ENCODE measurements around the gene SERPINI2. TPM values are rescaled to one million over a fixed set of nuclear protein-coding genes. Genes with fewer than 3 reads are reported as not detected.
A peak's percentile ranks its signal among the peaks of the same experiment; 100 is the strongest.

SERPINI2 gene
- total RNA-seq, 1 experiment from 2014 or later, result not detected

DNA sequence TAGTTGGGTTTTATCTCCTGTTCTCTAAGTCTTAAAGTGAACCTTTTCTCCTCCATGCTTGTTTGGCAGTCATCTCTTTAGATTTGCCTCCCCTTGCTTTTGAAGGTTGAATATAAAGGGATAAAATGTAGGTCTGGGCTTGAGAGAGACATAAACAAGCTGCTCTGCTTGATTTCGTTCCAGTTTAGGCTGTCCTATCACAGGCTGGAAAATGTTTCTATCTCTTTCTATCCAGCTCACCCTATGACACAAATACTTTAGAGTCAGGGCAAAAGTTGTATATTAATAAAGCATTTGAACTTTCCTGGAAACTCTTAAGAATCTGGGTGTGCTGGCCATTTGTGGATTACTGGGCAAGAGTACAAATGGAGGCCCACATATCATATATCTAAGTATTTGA is 64.2 kb downstream of the SERPINI2 start:
- TF ChIP-seq, protein P1, sequence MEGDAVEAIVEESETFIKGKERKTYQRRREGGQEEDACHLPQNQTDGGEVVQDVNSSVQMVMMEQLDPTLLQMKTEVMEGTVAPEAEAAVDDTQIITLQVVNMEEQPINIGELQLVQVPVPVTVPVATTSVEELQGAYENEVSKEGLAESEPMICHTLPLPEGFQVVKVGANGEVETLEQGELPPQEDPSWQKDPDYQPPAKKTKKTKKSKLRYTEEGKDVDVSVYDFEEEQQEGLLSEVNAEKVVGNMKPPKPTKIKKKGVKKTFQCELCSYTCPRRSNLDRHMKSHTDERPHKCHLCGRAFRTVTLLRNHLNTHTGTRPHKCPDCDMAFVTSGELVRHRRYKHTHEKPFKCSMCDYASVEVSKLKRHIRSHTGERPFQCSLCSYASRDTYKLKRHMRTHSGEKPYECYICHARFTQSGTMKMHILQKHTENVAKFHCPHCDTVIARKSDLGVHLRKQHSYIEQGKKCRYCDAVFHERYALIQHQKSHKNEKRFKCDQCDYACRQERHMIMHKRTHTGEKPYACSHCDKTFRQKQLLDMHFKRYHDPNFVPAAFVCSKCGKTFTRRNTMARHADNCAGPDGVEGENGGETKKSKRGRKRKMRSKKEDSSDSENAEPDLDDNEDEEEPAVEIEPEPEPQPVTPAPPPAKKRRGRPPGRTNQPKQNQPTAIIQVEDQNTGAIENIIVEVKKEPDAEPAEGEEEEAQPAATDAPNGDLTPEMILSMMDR (IDR thresholded peaks at IDR 0.05; ENCODE audit: unreplicated experiment), result no peak
- intact Hi-C loops (cut with micrococcal nuclease), result loop anchor here (5.0 kb wide), 1 partner anchor 758 kb away; no protein-coding TSS in a partner anchor
- ChIA-PET CTCF (interaction anchor here (2.2 to 3.0 kb wide), 3 partner anchors 15 to 276 kb away, joined by 8 to 43 read pairs (median 12); no protein-coding TSS in a partner anchor), POLR2A (no interaction called here)
- no peaks in the 10 kb centered on the region for H3K4me1 Mint-ChIP-seq (ENCODE audit: insufficient read depth, unreplicated experiment)
- peaks cover 11% of the 10 kb centered on the region for H3K27me3 Mint-ChIP-seq (ENCODE audit: insufficient read depth, unreplicated experiment)
- DNase-seq (ENCODE audit: unreplicated experiment), result no peak
- H3K4me3 Mint-ChIP-seq (ENCODE audit: unreplicated experiment), result no peak overlapping the region
- peaks cover 6% of the 10 kb centered on the region for H3K36me3 Mint-ChIP-seq (ENCODE audit: insufficient read depth, unreplicated experiment)
- no peak overlapping the region for H3K27ac Mint-ChIP-seq (ENCODE audit: low read depth, unreplicated experiment)
- BruUV-seq (replicated peaks), result no TSS peak
- H3K9me3 Mint-ChIP-seq (ENCODE audit: unreplicated experiment), result no peaks in the 10 kb centered on the region

DNA sequence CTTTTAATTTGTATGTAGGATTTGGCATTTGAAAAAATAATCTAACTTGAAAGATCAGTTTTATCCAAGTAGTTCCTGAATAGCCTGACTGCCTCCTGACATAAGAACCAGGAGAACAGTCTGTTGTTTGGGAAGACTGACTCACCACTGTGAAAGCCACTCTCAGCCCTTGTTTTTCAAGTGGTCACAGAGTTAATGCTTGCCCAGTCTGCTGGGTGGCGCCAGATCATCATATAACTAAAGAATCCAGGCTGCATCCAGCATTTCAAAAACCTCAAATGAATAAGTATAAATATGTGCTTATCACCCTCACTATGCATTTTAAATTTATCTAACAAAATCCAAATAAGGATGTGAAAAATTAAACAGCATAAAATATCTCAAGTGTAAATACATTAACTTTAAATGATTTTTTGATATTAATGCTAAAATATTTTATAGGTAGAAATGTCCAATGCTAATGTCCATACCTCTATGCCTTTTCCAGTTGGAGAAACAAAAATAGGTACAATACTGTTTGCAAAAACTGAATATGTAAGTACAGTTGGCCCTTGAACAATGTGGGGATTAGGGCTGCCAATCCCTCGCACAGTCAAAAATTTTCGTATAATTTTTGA is 66.9 kb downstream of the SERPINI2 start:
- DNase-seq (ENCODE audit: unreplicated experiment), result peak; percentile 85
- CTCF ChIA-PET, result interaction anchor here (0.8 to 3.0 kb wide), 8 partner anchors 23 to 634 kb away, joined by 3 to 43 read pairs (median 7); no protein-coding TSS in a partner anchor
- no peak overlapping the region for H3K27ac Mint-ChIP-seq (ENCODE audit: low read depth, unreplicated experiment)
- H3K4me1 Mint-ChIP-seq (ENCODE audit: insufficient read depth, unreplicated experiment), result no peaks in the 10 kb centered on the region
- no TSS peak for BruUV-seq (replicated peaks)
- TF ChIP-seq, protein P1 (IDR thresholded peaks at IDR 0.05; ENCODE audit: unreplicated experiment), result peak; percentile 59
- H3K27me3 Mint-ChIP-seq (ENCODE audit: insufficient read depth, unreplicated experiment), result peaks cover 28% of the 10 kb centered on the region
- POLR2A ChIA-PET, result interaction anchor here (1.0 kb wide), 1 partner anchor 9 kb away, joined by 3 read pairs; no protein-coding TSS in a partner anchor
- no peaks in the 10 kb centered on the region for H3K9me3 Mint-ChIP-seq (ENCODE audit: unreplicated experiment)
- intact Hi-C loops (cut with micrococcal nuclease), result loop anchor here (1.0 to 5.0 kb wide), 5 partner anchors 277 to 760 kb away; no protein-coding TSS in a partner anchor
- H3K4me3 Mint-ChIP-seq (ENCODE audit: unreplicated experiment), result no peak overlapping the region
- H3K36me3 Mint-ChIP-seq (ENCODE audit: insufficient read depth, unreplicated experiment), result peaks cover 6% of the 10 kb centered on the region

DNA sequence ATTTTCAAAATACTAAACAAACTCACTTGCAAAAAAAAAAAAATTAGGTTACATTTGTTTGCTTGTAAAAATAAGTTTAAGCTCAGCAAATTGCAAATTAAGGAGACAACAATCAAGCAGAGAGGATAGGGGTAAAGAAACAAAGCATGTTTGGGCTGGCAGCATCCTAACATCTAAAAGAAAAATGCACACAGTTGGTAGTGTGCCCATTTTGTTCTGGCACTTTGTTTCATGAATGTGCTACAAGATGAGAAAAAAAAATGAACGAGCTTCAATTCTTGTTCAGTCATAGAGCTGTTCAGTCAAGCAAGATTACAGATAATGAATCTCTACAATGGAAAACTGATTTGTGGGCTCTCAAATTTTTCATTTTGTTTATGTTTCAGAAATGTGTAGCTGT is 76.0 kb downstream of the SERPINI2 start:
- Mint-ChIP-seq H3K4me3 (ENCODE audit: unreplicated experiment) (no peak overlapping the region), H3K36me3 (ENCODE audit: insufficient read depth, unreplicated experiment) (no peaks in the 10 kb centered on the region), H3K4me1 (ENCODE audit: insufficient read depth, unreplicated experiment) (no peaks in the 10 kb centered on the region), H3K27ac (ENCODE audit: low read depth, unreplicated experiment) (no peak overlapping the region), H3K9me3 (ENCODE audit: unreplicated experiment) (no peaks in the 10 kb centered on the region), H3K27me3 (ENCODE audit: insufficient read depth, unreplicated experiment) (peaks cover 28% of the 10 kb centered on the region)
- no peak for DNase-seq (ENCODE audit: unreplicated experiment)
- POLR2A ChIA-PET, result interaction anchor here (0.6 to 1.0 kb wide), 2 partner anchors 8 to 162 kb away, joined by 3 read pairs; no protein-coding TSS in a partner anchor
- BruUV-seq (replicated peaks), result no TSS peak
- CTCF ChIA-PET, result interaction anchor here (0.7 to 1.2 kb wide), 4 partner anchors 8 to 287 kb away, joined by 3 to 4 read pairs (median 3); partner anchors contain the start of gene ZBBX
- TF ChIP-seq, protein P1 (IDR thresholded peaks at IDR 0.05; ENCODE audit: unreplicated experiment), result no peak
- intact Hi-C loops (cut with micrococcal nuclease), result no loop called here

DNA sequence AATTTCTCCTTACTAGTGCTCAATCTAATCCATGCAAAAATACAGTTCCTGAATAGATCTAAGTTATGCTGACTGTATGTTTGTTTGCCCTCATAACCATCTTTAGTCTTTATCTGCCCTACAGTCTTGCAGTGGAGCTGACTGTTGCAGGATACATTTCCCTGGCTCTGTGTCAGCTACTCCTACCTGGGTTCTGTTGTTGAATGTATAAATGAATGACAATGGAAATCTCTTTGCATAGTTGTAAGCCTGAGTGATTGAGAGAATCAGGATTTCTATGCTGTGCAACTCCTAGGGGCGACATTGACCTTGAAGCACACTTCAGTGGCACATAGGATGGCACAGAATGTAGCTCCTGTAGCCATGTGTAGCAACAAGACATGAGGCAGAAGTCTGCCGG is 77.8 kb downstream of the SERPINI2 start:
- intact Hi-C loops (cut with micrococcal nuclease), result no loop called here
- DNase-seq (ENCODE audit: unreplicated experiment), result no peak
- no peak overlapping the region for H3K27ac Mint-ChIP-seq (ENCODE audit: low read depth, unreplicated experiment)
- H3K36me3 Mint-ChIP-seq (ENCODE audit: insufficient read depth, unreplicated experiment), result no peaks in the 10 kb centered on the region
- TF ChIP-seq, protein P1 (IDR thresholded peaks at IDR 0.05; ENCODE audit: unreplicated experiment), result no peak
- no peaks in the 10 kb centered on the region for H3K9me3 Mint-ChIP-seq (ENCODE audit: unreplicated experiment)
- ChIA-PET CTCF (interaction anchor here (0.7 to 2.1 kb wide), 3 partner anchors 10 to 229 kb away, joined by 3 to 8 read pairs (median 3); no protein-coding TSS in a partner anchor), POLR2A (no interaction called here)
- no peak overlapping the region for H3K4me3 Mint-ChIP-seq (ENCODE audit: unreplicated experiment)
- H3K4me1 Mint-ChIP-seq (ENCODE audit: insufficient read depth, unreplicated experiment), result no peaks in the 10 kb centered on the region
- BruUV-seq (replicated peaks), result no TSS peak
- H3K27me3 Mint-ChIP-seq (ENCODE audit: insufficient read depth, unreplicated experiment), result peaks cover 20% of the 10 kb centered on the region

Measured in MCF 10A (cell line).